GM18517 (cell line): ENCODE measurements around the gene HYOU1.
"Not testable (repeated sequence)": the region's sequence is repeated elsewhere in the genome, so short reads cannot be mapped to it uniquely, and the experiment has no call there.

Source experiments
- ATAC-seq: cut with Tn5 transposase; IDR thresholded peaks from one replicate; pipeline ENCODE4 v1.9.1; 2021; ENCODE audit warnings: mild to moderate bottlenecking, moderate library complexity; ENCODE audit not compliant: unreplicated experiment

HYOU1 gene

DNA sequence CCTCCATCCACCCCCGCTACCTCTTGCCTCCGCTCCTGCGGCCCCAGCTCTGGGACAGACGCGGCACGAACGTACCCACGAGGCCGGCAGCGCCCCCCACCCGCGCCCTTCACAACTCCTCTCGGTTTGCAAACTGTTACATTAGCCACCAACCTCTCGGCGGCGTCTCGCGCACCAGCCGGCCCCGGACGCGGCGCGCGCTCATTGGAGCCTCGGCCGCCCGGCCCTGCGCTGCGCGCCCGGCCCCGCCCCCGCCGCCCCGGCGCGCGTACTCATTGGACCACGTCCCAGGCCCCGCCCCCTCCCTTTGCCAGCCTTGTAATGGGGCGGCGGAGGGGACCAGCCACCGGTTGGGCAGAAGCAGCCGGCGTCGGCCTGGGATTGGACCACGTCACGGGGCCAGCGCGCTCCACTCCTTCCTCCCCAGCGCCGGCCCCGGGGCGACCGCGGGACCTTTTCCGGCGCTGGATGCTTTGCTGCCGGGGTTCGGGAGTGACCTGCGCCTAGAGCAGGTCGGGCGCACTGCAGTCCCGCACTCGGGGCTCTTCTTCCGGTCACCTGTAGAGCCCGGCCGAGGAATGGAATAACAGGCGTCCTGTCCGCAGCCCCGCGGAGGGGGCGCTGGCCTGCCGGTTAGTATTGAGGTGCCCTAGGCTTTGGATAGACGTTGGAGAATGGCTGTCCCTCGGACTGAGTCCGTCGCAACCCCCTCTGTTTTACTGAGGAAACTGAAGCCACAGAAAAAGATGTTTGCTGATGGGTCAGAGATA is at the start of gene HYOU1:
HYOU1 (minus strand) TSS at position 206 of the 770 bp plus-strand sequence. CDS start 1,045 bp downstream, outside the sequence.
- peak; percentile 84 for ATAC-seq

DNA sequence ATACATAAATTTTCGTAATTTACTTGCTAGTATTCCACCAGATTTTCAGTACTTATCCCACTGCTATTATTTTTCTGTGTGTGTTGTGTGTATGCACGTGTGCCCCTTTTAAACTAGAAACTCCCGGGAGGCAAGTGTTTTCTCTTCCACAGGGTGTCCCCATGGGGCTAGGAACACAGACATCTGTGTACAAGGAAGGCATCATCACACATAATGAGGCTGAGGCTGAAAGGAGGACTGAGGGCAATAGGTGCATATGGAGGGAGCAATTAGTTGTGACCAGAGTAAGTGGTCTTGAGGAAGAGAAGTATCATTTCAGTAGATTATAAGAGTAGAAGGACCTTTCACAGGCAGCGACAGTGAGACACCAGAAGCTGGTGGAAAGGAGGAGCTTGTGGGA is 46.8 kb upstream of the HYOU1 start:
- ATAC-seq: no peak

- ATAC-seq: not testable (repeated sequence)
Observed at GRCh38 chr11:119103161-119103664, 46.2 kb upstream of the HYOU1 start.

GRCh38 chr11:119101759-119102423 is 44.9 kb upstream of the HYOU1 start, which contains the start of gene DPAGT1:
Gene DPAGT1 (minus strand): TSS chr11:119101853. CDS start chr11:119101655, 198 bp downstream.
- ATAC-seq: peak; percentile 77

DNA sequence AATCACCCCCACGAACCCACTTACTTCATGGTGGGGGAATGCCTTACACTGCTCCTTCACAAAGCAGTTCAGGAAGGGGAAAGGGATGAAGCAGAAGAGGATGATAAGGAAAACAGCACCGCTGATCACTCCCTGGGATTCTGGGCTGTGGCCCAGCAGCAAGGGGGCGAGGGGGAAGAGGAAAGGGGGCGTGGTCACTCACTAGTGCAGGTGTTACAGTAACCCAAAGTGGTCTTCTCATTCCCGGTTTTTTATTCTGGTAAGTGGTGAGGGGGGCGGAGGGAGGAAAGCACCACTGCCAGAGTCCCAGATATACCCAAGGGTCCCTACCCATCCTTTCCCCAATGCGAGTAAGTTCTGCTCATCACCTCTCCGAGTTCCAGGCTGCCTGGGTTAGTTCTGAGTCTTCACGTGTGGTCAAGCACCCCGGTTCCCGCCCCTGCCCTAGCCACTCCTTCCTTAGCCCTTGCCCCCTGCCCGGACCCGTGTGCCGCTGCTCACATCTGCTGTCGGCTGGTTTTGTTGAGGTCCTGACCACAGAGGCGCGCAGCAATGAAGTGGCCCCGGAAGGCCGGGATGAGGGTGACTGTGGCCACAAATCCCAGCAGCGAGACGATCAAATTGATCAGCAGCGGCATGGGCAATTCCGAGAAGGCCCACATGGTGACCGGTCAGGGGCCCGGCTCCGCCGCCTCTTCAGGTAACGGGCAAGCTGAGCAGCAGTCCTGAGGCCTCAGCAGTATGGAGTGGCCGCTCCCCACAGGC is 44.2 kb upstream of the HYOU1 start:
- ATAC-seq: peak; percentile 15

GRCh38 chr11:119100246-119100970 is 43.4 kb upstream of the HYOU1 start:
- ATAC-seq: no peak

GRCh38 chr11:119099711-119100110 is 42.7 kb upstream of the HYOU1 start:
- ATAC-seq: no peak

GRCh38 chr11:119095066-119095880 is 38.3 kb upstream of the HYOU1 start:
- peak; percentile 70 for ATAC-seq

DNA sequence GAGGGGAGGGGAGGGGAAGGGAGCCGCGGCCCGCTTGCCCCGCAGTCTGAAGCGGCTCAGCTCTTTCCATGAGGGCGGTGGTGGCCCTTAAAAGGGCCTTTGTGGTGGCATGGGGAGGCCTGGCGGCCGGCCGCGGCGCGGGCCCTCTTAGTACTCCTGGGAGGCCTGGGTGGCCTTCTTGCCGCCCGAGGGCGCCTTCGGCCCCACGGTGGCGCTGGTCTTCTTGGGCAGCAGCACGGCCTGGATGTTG is 37.7 kb upstream of the HYOU1 start:
- ATAC-seq: peak; percentile 29

DNA sequence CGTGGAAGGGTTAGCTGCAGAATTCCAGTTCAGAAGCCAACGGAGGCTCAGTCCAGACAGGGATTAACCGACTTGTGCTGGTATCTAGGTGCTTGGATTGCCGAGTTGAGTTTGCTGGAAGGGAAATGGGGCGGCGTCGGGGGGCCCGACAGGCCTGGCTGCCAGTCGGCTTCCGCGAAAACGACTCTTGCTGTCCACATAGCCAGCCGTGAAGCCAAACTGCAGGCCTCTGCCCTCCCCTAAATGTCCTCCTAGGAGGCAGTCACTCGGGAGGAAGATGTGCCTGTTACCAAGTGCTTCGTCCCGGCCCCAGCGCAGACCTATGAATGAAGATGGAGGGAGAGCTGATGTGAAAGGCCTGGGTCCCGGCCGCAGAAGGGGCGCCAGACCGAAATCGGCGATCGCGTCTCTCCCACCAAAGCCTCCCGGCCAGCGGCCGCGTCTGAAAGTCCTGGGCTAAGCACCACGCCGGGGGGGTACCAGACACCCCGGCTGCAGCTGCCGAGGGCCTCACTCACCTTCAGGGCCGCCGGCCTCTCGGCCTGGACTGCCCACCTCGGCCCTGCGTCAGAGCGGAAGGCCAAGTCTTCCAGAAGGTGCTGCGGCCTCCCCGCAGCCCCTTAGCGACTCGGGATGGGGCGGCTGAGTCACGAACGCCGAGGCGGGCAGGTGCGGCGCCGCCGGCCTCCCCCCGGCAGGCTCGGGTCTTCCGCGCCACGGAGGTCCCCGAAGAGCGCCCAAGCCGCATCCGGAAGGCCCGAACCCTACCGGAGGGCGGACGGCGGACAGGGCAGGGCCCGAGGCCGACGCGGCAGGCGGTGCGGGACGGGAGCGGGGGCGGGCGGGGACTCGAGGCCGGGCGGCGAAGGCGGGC is 37.2 kb upstream of the HYOU1 start:
- no peak for ATAC-seq

- ATAC-seq: no peak
Observed at GRCh38 chr11:119092880-119093842, 36.2 kb upstream of the HYOU1 start.

DNA sequence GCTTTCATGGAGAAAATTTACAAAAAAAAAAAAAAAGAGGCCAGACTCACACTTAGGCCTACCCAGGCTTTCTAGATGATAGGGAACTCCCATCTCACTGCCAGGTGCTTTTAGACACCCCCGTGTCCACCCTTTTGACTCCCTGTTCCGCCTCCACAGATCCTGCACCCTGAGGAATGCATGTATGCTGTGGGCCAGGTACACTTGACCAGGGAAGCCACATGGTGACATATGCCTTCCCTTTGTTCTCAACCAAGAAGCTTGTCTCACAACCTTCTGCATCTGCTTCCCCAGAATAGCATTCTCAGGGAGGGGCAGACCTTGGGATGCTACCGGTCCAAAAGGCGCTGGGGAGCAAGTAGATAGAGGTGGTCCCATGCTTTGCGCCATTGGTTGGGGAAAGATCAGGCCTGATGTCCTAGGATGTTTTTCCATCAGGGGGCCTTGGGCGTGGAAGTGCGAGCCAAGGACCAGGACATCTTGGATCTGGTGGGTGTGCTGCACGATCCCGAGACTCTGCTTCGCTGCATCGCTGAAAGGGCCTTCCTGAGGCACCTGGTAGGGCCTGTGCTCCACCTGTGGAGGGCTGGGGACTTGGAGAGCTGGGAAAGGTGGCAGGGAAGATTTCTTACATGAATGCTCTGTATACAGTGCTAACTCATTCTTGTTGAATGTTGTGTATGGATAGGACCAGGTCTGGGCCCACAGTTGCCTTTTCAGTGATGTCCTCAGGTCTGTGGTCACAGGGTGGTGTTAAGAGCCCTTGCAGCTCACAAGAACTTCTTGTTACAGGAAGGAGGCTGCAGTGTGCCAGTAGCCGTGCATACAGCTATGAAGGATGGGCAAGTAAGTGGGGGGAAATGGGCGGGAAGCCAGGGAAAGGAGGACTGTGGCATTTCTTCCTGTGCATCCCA is 35.2 kb upstream of the HYOU1 start:
- no peak for ATAC-seq

GRCh38 chr11:119091178-119091577 is 34.2 kb upstream of the HYOU1 start:
- ATAC-seq: no peak

GRCh38 chr11:119089319-119089718 is 32.3 kb upstream of the HYOU1 start:
- no peak for ATAC-seq

DNA sequence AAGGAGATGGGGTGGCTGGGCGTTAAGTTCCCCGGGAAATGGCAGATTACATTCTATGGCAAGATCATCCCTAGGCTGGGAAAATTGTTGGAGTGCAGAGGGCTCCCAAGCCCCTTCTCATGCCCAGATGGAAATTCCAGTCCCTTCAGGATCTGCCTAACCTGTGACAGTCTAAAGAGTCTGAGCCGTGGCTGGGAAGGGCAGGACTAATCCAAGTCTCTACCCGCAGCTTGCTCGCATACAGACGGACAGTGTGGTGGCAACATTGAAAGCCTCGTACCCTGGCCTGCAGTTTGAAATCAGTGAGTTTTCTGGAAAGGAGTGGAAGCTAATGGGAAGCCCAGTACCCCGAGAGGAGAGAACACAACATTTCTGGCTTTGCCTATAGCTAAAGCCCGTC is 31.4 kb upstream of the HYOU1 start:
- no peak for ATAC-seq

- no peak for ATAC-seq
Observed at GRCh38 chr11:119087747-119088241, 30.8 kb upstream of the HYOU1 start.

- no peak for ATAC-seq
Observed at GRCh38 chr11:119087123-119087522, 30.1 kb upstream of the HYOU1 start.
